Stimulated activated CD4-positive, alpha-beta T cell treated with anti-CD3 and anti-CD28 coated beads, Interleukin-1b, Interleukin-23, amount 100 ng/mL, for 24 hours (primary cell): Measurements from ENCODE around the gene CADPS.

Experiments used
- DNase-seq, 4 experiments: peaks; one replicate each; pipeline ENCODE4 v3.0.0-alpha.2; 2020; ENCODE audit warnings: low read depth in 4 of 4, low spot score in 1 of 4

Gene CADPS

DNA sequence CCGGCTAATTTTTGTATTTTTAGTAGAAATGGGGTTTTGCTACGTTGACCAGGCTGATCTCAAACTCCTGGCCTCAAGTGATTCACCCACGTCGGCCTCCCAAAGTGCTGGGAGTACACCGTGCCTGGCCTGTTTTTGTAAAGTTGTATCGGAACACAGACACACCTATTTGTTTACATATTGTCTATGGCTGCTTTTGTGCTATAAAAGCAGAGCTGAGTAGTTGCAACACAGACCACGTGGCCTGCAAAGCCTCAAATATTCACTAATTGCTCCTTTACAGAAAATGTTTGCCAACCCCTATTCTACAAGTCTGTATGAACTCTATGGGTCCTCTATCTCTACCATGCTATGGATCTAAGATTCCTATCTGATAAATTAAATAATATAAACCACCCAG, 175.5 kb downstream of the CADPS start:
- no peak for DNase-seq

DNA sequence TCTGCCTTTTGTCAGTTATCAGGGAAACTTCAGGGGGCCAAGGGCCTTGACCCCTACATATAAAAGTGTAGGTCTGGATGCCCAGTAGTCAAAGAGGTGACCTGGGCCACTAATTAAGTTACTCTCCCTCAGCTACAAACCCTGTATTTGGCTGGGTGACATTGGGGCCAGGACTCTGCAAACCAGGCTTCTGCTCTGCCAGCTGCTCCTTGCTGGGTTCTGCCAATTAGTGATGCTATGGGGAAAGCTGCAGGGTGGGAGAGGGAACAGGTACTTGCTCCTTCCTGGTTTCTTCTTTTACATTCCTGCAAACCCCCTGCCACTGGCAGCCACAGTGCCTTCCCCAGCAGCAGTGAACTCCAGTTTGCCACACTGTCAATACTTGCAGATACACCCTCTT, 179.2 kb downstream of the CADPS start:
- no peak for DNase-seq

DNA sequence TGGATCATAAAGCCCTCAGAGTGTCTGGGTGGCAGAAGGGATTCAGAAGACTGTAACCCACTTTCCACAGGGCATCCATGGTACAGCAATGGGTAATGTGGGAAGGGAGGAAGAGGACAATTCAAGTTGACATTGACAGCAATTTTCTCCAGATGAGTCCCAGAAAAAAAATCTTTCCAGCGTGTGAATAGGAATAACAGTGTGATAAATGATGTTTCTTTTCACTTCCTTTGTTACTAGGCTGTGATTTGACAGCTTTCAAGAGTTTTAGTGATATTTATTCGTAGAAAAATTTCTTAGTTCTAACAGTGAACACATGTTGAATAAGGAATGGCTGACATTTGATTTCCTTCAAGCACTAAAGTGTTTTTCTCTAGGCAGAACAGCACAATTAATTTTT, 186.4 kb downstream of the CADPS start:
- DNase-seq = no peak

DNA sequence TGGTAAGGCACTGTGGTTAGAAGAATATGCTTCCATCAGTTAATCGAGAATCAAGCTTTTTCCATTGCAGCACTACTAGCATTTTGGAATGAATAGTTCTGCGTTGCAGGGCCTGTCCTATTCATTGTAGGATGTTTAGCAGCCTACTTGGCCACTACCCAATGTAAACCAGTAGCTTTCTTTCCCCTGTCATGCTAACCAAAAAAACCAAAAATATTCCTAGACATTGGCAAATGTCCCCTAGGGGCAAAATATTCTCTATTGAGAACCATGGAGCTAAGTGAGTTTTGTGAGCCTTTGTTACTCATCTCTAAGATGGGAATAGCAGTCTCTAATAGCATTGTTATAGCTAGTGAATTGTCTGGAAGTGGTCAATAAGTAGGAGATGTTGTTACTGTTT, 187.2 kb downstream of the CADPS start:
- DNase-seq = no peak

DNA sequence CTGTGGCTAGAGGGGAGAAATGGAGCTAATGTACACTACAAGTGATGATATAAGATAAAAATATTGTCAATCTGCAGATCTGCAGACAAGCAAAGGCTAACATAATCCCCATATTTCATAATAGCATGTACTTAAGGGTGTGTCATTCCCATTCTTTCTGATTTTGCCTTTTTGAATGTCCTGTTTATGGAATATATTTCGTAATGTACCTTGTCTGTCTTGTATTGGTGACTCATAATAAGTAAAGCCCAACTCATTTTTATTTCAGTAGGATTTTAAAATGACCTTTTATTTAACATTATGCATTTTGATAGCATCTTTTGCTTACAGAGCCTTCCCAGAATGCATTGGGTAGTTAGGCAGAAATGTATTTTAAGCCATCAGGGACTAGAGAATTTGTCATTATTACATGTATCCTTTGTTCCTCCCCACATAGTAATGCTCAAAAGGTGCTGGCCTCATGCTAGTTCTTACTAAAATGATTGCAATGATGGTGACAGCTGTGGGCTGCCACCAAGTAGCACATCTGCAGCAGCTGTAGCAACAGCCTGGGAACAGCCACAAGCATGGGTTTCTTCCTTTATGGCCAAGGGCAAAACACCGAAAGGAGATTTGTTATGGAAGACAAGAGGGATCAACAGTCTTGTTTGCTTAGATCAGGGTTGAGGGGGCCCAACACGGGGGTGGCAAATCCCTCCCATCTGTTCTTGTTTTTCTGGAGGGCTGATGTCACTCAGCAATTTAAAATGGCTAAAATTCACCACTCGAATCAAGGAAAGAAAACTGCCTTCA, 188.5 kb downstream of the CADPS start:
- no peak for DNase-seq

DNA sequence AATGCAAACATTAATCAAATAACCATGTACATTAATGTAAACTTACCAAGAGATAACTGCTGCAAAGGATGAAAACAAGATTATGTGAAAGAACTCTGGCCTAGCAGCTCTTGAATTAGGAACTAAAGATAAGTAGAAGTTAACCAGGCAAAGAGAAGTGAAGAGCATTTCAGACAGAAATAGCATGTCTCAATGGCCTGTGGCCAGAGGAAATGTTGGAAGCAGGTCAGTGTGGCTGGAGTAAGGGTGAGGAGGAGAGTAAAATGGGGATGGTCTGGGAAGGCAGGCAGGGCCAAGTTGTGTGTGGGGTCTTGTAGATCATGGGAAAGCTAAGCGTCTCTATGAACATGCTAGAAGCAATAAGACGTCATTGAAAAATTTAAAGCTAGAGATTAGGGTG, 192.4 kb downstream of the CADPS start:
- DNase-seq = no peak

DNA sequence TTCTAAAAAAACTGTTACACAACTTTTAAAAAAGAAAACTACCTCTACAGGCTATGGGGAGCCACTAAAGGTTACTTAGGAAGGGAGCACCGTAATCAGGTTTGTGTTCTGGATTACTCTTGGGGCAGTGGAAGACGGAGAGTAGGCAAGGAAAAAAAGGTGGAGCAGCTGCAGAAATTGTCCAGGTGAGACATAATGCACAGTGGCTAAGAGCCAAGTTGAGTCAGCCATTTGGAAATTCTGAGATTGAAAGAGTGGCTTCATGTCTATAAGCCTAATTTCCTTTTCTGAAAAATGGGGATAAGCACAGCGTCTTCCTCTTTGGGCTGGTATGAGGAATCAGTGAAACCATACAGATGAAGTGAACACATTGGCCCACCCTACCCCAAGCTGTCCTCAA, 195.2 kb downstream of the CADPS start:
- no peak for DNase-seq

DNA sequence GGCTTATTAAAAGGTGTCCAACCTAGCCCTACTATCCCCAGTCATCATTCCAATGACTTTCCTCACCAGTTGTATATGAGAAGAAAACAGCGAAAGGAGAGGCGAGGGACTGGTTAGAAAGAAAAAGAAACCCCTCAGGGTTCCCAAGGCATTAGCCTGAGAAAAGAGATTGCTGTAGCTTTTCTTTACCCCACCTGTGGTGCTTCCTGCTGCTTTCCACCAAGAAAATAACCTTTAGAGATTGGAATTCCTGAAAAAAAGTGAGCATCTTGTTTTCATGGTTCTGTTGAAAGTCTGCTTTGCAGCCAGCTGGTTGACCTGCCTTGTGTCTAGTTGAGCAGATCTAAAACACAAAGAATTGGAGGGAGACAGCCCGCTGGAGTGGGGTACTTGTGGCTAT, 196.4 kb downstream of the CADPS start:
- no peak for DNase-seq

DNA sequence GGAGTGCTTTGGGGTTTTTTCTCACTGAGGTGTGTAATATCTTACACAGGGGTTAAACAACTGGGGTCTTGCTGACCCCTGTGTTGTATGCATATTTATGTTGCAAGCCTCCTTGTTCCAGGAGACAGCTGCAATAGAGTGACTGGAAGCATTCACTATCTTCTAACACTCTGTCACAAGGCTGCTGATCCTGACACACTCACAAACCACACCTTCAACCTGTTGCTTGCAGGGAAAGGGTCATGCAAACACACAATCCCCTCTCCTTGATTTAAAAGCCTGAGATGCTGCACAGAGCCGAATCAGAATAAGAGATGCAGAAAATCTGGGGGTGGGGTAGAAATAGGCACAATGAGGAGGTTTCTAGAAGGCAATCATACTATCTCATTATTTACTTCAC, 197.3 kb downstream of the CADPS start:
- DNase-seq = no peak

DNA sequence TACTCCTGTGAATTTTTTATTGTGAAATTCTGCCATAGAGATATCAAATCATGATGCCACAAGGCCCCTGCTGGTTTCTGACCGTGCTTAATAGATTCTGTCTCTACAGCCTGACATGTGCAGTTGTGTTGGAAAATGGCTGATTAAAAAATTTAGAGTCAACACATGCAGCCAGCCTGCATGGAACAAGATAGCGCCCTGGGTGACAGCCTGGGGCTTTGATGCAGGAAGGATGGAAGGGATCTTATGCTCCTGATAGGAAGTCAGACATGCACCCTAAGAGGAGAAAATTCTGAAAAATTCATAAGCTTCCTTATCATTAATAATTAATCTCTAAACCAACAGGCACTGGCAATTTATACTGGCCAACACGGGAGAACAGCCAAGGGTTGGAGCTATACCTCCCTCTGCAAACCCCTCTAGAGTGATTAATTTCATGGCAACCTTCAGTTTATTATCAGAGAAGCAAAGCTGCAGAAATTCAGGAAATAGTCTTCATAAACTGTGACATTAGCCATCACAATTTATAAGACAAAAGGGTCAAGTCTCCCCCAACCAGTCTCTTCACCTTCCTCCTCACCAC, 198.4 kb downstream of the CADPS start:
- no peak for DNase-seq

DNA sequence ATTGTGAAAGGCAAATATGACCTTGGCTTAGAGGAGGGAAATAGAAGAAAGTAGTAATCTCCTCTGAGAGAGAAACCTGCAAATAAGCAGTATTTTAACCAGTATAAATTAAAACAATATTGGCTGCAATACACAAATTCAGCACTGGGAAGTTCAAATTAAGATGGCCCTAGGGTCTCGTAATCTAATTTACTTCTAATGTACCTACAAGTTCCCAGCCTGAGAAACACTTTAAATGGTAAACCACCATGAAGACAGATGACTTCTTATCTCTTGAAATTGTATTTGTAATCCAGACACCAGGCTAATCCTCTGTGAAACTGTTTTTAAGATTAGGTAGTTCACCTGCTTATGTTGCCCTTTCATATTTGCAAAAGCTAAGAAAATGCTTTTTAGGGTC, 199.7 kb downstream of the CADPS start:
- DNase-seq = no peak

DNA sequence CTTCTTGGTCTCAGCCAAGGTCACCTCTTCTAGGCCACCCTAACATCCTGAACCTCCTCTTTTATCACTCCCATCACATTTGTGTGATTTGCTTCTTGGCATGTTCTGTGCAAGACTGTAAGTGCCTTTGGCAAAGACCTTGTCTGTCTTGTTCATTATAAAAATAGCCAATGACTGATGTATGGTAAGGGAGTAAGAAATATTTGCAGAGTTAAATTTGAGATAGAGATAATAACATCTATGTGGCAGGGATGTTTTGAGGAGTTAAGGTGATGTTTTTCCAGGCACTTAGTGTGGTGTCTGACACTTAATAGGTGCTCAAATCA, 202.3 kb downstream of the CADPS start:
- no peak for DNase-seq

DNA sequence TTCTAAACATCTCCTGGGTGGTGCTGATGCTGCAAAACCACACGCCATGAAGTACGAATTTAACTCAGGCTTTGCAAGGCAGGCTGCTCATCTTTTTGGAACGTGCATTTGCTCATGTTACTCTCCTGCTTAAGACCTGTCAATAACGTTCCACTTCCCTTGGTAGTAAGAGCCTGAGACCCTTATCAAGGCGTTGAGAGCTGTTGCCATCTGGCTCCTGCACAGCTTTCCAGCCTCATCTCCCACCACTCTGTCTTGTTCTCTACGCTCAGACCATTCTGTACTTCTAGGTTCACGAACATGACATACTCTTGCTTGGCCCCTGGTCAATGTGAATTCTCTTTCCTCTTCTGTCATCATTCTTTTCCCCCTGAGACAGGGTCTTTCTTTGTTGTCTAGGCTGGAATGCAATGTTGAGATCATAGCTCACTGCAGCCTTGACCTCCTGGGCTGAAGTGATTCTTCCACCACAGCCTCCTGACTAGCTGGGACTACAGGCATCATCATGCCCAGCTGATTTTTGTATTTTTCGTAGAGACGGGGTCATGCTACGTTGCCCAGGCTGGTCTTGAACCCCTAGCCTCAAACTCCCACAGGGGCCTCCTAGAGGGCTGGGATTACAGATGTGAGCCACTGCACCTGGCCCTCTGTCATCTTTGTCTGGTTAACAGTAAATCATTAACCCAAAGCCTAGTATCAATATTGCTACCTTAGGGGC, 202.8 kb downstream of the CADPS start:
- DNase-seq = no peak

DNA sequence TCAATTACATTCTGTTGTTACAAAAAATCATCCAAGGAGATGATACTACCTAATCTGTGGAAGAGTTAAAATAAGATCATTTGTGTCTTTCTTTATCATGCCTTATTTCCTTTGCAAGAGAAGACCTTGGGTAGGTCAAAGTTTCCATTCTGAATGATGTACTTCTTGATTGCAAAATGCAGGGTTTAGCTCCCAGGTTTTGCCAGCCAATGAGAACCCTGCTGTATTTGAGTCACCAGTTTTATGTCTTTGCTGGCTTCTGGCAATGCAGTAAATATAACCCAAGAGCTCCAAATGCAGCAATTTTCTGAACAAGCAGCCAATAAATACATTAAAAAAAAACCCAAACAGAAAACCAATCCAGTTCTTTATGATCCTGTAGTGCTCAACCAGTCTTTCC, 204.9 kb downstream of the CADPS start:
- no peak for DNase-seq

DNA sequence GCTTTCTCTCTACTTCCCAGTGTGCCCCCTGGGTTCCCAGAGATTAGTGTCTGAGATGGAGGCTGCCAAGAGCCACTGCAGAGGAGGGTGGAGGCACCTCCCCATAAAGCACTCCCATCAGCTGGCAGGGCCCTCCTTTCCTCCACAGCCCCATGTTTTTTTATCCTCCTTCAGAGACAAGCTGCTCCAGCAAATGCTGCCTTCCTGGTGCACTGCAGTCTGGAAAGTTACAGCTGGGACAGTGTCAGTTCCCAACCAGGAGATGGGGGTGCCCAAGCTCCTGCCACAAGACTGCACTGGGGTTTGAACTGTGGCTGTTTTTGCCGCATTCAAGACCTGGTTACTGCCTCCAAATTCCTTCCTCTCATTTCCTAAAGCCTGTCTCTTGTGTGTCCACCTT, 206.1 kb downstream of the CADPS start:
- DNase-seq = no peak

DNA sequence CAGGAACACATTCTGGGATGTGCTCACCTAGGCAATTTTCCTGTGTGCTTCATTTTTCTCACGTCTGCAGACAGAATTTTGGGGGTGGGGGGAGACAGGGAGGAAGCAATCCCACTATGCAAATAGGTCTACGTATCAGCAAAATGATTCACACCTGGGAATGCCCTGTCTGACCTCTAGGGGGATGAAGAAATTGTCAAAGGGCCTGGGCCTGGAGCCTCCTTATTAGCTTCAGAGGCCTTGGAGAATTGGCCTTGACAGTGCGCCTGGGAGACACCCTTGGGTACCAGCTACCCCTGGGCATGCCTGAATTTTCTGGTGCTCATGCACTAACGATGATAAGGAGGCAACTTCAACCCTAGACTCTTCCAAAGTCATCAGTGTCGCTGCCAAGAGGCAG, 207.5 kb downstream of the CADPS start:
- DNase-seq = no peak

DNA sequence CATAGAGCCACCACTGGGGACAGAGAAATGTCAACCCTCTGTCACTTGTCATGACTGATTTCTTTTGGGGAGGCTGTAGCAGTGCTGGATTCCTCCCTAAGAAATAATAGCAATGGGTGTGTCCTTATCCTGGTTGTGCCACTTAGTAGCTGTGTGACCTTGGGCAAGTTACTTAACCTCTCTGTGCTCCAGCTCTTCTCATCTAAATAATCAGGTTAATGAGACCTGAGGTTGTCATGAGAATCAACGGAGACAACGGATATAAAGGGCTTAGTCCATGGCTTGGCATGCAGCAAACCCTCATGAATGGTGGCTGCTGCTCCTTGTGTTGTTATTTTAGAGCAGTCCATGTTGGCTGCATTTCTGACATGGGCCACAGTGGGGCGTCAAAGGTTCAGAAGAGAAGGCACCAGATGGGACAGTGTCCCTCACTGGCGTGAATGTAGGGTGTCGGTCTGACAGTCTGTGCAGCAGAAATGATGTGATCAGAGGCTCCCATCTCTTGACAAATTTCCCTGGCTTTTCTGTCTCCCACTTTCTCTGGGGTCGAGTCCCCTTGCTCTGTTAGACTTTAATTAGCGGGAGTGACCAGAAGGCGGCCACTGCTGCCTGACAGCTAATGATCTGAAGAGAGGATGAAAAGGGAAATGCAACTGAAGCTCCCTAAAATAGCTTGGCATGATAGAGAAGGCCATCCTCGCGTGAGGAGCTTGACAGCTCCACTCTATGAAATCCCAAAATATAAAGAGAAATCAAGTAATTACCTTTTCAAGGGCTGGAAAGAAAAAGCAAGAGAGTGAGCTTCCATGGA, 209.4 kb downstream of the CADPS start:
- DNase-seq = peak in 1 of 4 experiments; percentile 1

DNA sequence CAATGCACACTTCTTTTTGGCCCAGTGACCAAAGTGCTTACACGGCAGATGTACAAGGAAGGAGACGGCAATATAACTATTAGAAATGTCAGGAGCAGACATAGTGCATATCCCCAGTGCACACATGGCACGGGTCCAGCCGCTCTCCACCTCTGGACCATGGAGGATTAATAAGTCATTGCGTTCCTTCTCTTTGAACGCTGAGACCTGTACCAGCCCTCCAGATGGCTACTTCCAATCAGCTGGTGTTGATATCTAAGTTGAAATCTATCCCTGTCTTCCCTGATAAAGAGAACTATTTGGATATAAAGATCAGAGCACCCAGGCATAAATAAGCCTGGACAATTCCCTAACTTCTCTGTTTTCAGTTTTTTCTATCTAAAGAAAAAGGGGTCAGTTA, 212.5 kb downstream of the CADPS start:
- DNase-seq = no peak

DNA sequence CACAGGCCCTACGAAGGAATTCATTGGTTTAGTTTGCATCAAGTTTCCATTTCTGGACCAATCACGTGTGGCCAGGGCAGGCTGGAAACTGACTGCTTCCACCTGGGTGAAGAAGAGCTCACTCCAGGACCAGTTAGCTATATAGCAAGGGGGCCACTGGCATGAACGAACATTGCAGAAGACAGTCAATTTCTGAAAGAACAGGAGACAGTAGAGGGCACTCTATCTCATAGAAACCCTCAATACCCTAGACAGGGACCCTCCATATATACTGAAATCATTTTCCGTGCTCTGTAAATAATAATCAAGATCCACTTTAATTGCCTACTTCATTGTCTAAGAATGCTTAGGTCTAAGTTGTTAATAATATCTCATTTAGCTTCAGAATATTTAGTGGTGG, 215.6 kb downstream of the CADPS start:
- no peak for DNase-seq

DNA sequence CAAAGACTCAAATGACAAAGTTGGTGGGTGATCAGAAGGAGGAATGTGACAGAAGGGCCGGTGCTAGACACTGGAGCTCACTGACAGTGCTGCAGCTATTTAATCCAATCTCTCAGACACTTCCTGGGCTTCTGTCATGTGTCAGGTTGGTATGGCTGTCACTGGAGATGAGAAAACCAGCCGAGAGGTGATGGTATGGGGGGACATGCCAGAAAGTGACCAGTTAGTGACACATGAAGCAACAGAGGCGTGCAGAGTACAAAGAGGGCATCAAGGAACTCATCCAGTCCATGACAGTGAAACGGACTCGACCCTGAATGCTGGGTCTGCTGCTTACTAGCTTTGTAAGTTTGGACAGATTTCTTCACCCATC, 219.5 kb downstream of the CADPS start:
- DNase-seq = no peak

DNA sequence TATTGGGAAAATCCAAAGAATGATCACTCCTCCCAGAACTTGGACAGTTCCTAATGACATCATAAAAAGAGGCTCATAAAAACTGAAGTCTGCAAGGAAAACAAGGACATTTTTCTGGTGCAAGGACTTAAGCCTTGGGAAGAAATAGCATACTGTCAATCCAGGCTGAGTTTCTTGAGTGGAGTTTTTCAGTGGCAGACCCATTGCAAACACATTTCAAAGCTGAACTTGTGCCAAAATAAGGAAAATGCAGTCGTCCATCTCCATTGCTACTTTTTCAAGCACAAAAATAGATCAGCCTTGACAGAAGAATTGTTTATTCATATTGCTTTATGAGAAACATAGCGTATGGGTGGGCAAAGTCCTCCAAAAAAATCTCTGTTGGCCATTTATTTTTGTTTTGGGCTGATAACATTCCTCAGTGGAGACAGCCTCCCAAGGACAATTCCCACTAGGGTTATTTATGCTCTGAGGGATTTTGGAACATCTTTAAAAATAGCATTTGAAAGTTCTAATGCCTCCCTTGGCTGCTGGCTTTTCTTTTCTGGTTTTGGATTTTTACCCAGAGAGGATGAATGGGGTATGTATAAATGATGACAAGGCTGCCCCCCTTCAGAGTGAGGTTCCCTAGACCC, 220.0 kb downstream of the CADPS start:
- no peak for DNase-seq
